OCI-LY1 (cell line): Measurements from ENCODE around the gene CLK3.
"Not testable (repeated sequence)": the region's sequence is repeated elsewhere in the genome, so short reads cannot be mapped to it uniquely, and the experiment has no call there.

Source experiments
- H2AFZ ChIP-seq: fragments of 200-600 bp; sonication (generic), shearing (Covaris generic); 2 replicates; pipeline ENCODE4 v1.6.0; 2014; ENCODE audit warnings: antibody characterized with exemption, mild to moderate bottlenecking, low read length
- H3F3A ChIP-seq: fragments of 200-600 bp; sonication (generic), shearing (Covaris generic); 2 replicates; pipeline ENCODE4 v1.6.0; 2014; ENCODE audit warnings: mild to moderate bottlenecking, antibody characterized with exemption, low read length, moderate library complexity; ENCODE audit not compliant: insufficient read depth
- H3K27ac ChIP-seq: fragments of 200-600 bp; sonication (generic); 2 replicates; pipeline ENCODE4 v1.5.1; 2014; ENCODE audit warnings: low read length, mixed run types, mild to moderate bottlenecking, low read depth; ENCODE audit not compliant: poor library complexity, severe bottlenecking
- H3K27me3 ChIP-seq: fragments of 200-600 bp; sonication (generic); 2 replicates; pipeline ENCODE4 v1.6.0; 2014; ENCODE audit warnings: antibody characterized with exemption, mild to moderate bottlenecking, low read length, moderate library complexity; ENCODE audit not compliant: insufficient read depth
- H3K36me3 ChIP-seq: fragments of 200-600 bp; sonication (generic); 2 replicates; pipeline ENCODE4 v1.6.1; 2014; ENCODE audit warnings: mild to moderate bottlenecking, antibody characterized with exemption, low read length, moderate library complexity, mixed read lengths; ENCODE audit not compliant: insufficient read depth
- H3K4me1 ChIP-seq: fragments of 200-600 bp; sonication (generic); 2 replicates; pipeline ENCODE4 v1.5.1; 2014; ENCODE audit warnings: mild to moderate bottlenecking, low read length, moderate library complexity; ENCODE audit not compliant: insufficient read depth, severe bottlenecking
- H3K4me2 ChIP-seq: fragments of 200-600 bp; sonication (generic), shearing (Covaris generic); 2 replicates; pipeline ENCODE4 v1.6.1; 2014; ENCODE audit warnings: low read length
- H3K4me3 ChIP-seq: fragments of 200-600 bp; sonication (generic); 2 replicates; pipeline ENCODE4 v1.5.1; 2014; ENCODE audit warnings: low read length, low read depth, mild to moderate bottlenecking, mixed read lengths; ENCODE audit not compliant: poor library complexity, severe bottlenecking
- H3K79me2 ChIP-seq: fragments of 200-600 bp; shearing (Covaris generic); 2 replicates; pipeline ENCODE4 v1.6.1; 2016; ENCODE audit warnings: mixed run types, low read length, mixed read lengths; ENCODE audit not compliant: insufficient read depth
- H3K9ac ChIP-seq: fragments of 200-600 bp; sonication (generic), shearing (Covaris generic); 2 replicates; pipeline ENCODE4 v1.6.1; 2014; ENCODE audit warnings: mild to moderate bottlenecking, low read length, mixed read lengths
- H3K9me2 ChIP-seq: fragments of 200-600 bp; sonication (generic), shearing (Covaris generic); 2 replicates; pipeline ENCODE4 v1.6.1; 2014; ENCODE audit warnings: low read depth, mild to moderate bottlenecking, low read length, mixed read lengths
- H3K9me3 ChIP-seq: fragments of 200-600 bp; shearing (Covaris generic); 2 replicates; pipeline ENCODE4 v1.6.1; 2014; ENCODE audit warnings: low read length, mixed read lengths
- H4K20me1 ChIP-seq: fragments of 200-600 bp; sonication (generic), shearing (Covaris generic); 2 replicates; pipeline ENCODE4 v1.6.0; 2016; ENCODE audit warnings: mild to moderate bottlenecking, low read length; ENCODE audit not compliant: insufficient read depth
- CTCF ChIP-seq: fragments of 200-600 bp; sonication (generic), shearing (Covaris generic); IDR thresholded peaks from 2 replicates; pipeline ENCODE4 v1.5.1; 2017; ENCODE audit warnings: mild to moderate bottlenecking, antibody characterized with exemption, low read length, moderate library complexity, mixed read lengths
- EZH2 ChIP-seq: fragments of 200-600 bp; sonication (generic), shearing (Covaris generic); IDR thresholded peaks from 2 replicates; pipeline ENCODE4 v1.8.0; 2017; ENCODE audit warnings: borderline replicate concordance, mixed run types, mild to moderate bottlenecking, antibody characterized with exemption, low read length, moderate library complexity, mixed read lengths

Gene CLK3

GRCh38 chr15:74657846-74658245 is 42.2 kb downstream of the CLK3 start:
- H3K9ac ChIP-seq, result no peak overlapping the region
- H3F3A ChIP-seq, result peaks cover 14% of the 10 kb centered on the region
- no peaks in the 10 kb centered on the region for H3K27me3 ChIP-seq
- H3K79me2 ChIP-seq, result no peaks in the 10 kb centered on the region
- H3K4me2 ChIP-seq, result no peak overlapping the region
- peak overlapping the region; percentile 11 for H3K27ac ChIP-seq
- no peak overlapping the region for H2AFZ ChIP-seq
- H3K9me2 ChIP-seq, result no peaks in the 10 kb centered on the region
- TF ChIP-seq EZH2, result no peak
- TF ChIP-seq CTCF, result no peak
- H3K4me3 ChIP-seq, result no peak overlapping the region
- H3K4me1 ChIP-seq, result peaks cover 48% of the 10 kb centered on the region
- no peaks in the 10 kb centered on the region for H3K9me3 ChIP-seq
- no peaks in the 10 kb centered on the region for H4K20me1 ChIP-seq
- H3K36me3 ChIP-seq, result peaks cover 24% of the 10 kb centered on the region

- H3K27ac ChIP-seq, H4K20me1 ChIP-seq: not testable (repeated sequence)
These were observed 45.6 kb downstream of the CLK3 start for GRCh38 chr15:74661280-74661679.

GRCh38 chr15:74662064-74662860 is 46.6 kb downstream of the CLK3 start:
- H3K79me2 ChIP-seq, result no peaks in the 10 kb centered on the region
- no peaks in the 10 kb centered on the region for H3K27me3 ChIP-seq
- H3K9ac ChIP-seq, result no peak overlapping the region
- no peaks in the 10 kb centered on the region for H3K9me3 ChIP-seq
- no peaks in the 10 kb centered on the region for H4K20me1 ChIP-seq
- H3K4me3 ChIP-seq, result no peak overlapping the region
- peaks cover 26% of the 10 kb centered on the region for H3K4me1 ChIP-seq
- no peak overlapping the region for H2AFZ ChIP-seq
- peaks cover 12% of the 10 kb centered on the region for H3K36me3 ChIP-seq
- no peaks in the 10 kb centered on the region for H3K9me2 ChIP-seq
- peak overlapping the region; percentile 22 for H3K27ac ChIP-seq
- no peaks in the 10 kb centered on the region for H3F3A ChIP-seq
- no peak for TF ChIP-seq CTCF
- no peak for TF ChIP-seq EZH2
- no peak overlapping the region for H3K4me2 ChIP-seq

More at GRCh38 chr15:74661280-74661679, 45.6 kb downstream of the CLK3 start:
- not testable (repeated sequence) for H3K9me2 ChIP-seq, H3K4me2 ChIP-seq, H3K27me3 ChIP-seq, H3K9me3 ChIP-seq, H3K79me2 ChIP-seq, H3K4me3 ChIP-seq, H2AFZ ChIP-seq, H3K9ac ChIP-seq, H3F3A ChIP-seq
- H3K36me3 ChIP-seq, result peaks cover 17% of the 10 kb centered on the region
- peaks cover 26% of the 10 kb centered on the region for H3K4me1 ChIP-seq
